Nephron (organoid): Measurements from ENCODE around the gene DHRS3.

ENCODE experiments used
- H3K27ac Mint-ChIP-seq, 3 experiments: 2 replicates each; pipeline ENCODE4 v1.8.0; 2020; ENCODE audit warnings: mixed read lengths in 3 of 3, mild to moderate bottlenecking in 2 of 3, moderate library complexity in 1 of 3
- H3K27me3 Mint-ChIP-seq: 2 replicates; pipeline ENCODE4 v1.8.0; 2021; ENCODE audit warnings: low read depth, mild to moderate bottlenecking, moderate library complexity, mixed read lengths
- H3K36me3 Mint-ChIP-seq: 2 replicates; pipeline ENCODE4 v1.8.0; 2020; ENCODE audit warnings: low read depth, mixed read lengths
- H3K4me1 Mint-ChIP-seq: 2 replicates; pipeline ENCODE4 v1.8.0; 2020; ENCODE audit warnings: mixed read lengths
- H3K4me3 Mint-ChIP-seq, 3 experiments: 2 replicates each; pipeline ENCODE4 v1.8.0; 2020; ENCODE audit warnings: mild to moderate bottlenecking in 3 of 3, mixed read lengths in 3 of 3, moderate library complexity in 2 of 3
- H3K9me3 Mint-ChIP-seq: 2 replicates; pipeline ENCODE4 v1.8.0; 2020; ENCODE audit warnings: mixed read lengths
- CTCF ChIP-seq, 3 experiments: fragments of 200-600 bp; sonication (generic); IDR thresholded peaks; one replicate each; pipeline ENCODE4 v1.5.0; 2021; ENCODE audit warnings: antibody characterized with exemption in 3 of 3; ENCODE audit not compliant: unreplicated experiment in 3 of 3

Gene DHRS3

GRCh38 chr1:12609469-12610003, 8.5 kb downstream of the DHRS3 start:
- Mint-ChIP-seq H3K4me3 (no peak overlapping the region), H3K27me3 (no peaks in the 10 kb centered on the region), H3K9me3 (peaks cover 7% of the 10 kb centered on the region), H3K27ac (peak overlapping the region; percentile 43 to 52 (median 47)), H3K36me3 (peaks cover 83% of the 10 kb centered on the region), H3K4me1 (peaks cover 33% of the 10 kb centered on the region)
- no peak for TF ChIP-seq CTCF (IDR thresholded peaks at IDR 0.05; ENCODE audit: unreplicated experiment in 3 of 3)

- peak overlapping the region in 2 of 3 experiments; percentile 26 to 47 for H3K27ac Mint-ChIP-seq
- H3K4me3 Mint-ChIP-seq: no peak overlapping the region
- peaks cover 7% of the 10 kb centered on the region for H3K9me3 Mint-ChIP-seq
- no peaks in the 10 kb centered on the region for H3K27me3 Mint-ChIP-seq
- H3K4me1 Mint-ChIP-seq: peaks cover 36% of the 10 kb centered on the region
- no peak for TF ChIP-seq CTCF (IDR thresholded peaks at IDR 0.05; ENCODE audit: unreplicated experiment in 3 of 3)
- H3K36me3 Mint-ChIP-seq: peaks cover 85% of the 10 kb centered on the region
These were observed 9.6 kb downstream of the DHRS3 start for GRCh38 chr1:12608311-12608957.

GRCh38 chr1:12607263-12607662, 10.7 kb downstream of the DHRS3 start:
- Mint-ChIP-seq H3K36me3 (peaks cover 76% of the 10 kb centered on the region), H3K4me1 (peaks cover 24% of the 10 kb centered on the region), H3K4me3 (no peak overlapping the region), H3K9me3 (peaks cover 7% of the 10 kb centered on the region), H3K27ac (peak overlapping the region in 1 of 3 experiments; percentile 27), H3K27me3 (no peaks in the 10 kb centered on the region)
- no peak for TF ChIP-seq CTCF (IDR thresholded peaks at IDR 0.05; ENCODE audit: unreplicated experiment in 3 of 3)

GRCh38 chr1:12604986-12605385, 13.0 kb downstream of the DHRS3 start:
- H3K4me3 Mint-ChIP-seq: no peak overlapping the region
- no peak for TF ChIP-seq CTCF (IDR thresholded peaks at IDR 0.05; ENCODE audit: unreplicated experiment in 3 of 3)
- H3K27ac Mint-ChIP-seq: no peak overlapping the region
- peaks cover 61% of the 10 kb centered on the region for H3K36me3 Mint-ChIP-seq
- no peaks in the 10 kb centered on the region for H3K27me3 Mint-ChIP-seq
- H3K9me3 Mint-ChIP-seq: peaks cover 7% of the 10 kb centered on the region
- H3K4me1 Mint-ChIP-seq: peaks cover 31% of the 10 kb centered on the region

GRCh38 chr1:12604114-12604874, 13.7 kb downstream of the DHRS3 start:
- TF ChIP-seq CTCF (IDR thresholded peaks at IDR 0.05; ENCODE audit: unreplicated experiment in 3 of 3): no peak
- H3K36me3 Mint-ChIP-seq: peaks cover 54% of the 10 kb centered on the region
- no peaks in the 10 kb centered on the region for H3K27me3 Mint-ChIP-seq
- H3K27ac Mint-ChIP-seq: peak overlapping the region; percentile 10 to 91 (median 88)
- H3K4me3 Mint-ChIP-seq: peak overlapping the region in 1 of 3 experiments; percentile 53
- peaks cover 38% of the 10 kb centered on the region for H3K4me1 Mint-ChIP-seq
- H3K9me3 Mint-ChIP-seq: peaks cover 7% of the 10 kb centered on the region
